Upper lobe of left lung (tissue), 4 donors: ENCODE measurements around the gene DSG2.

ENCODE experiments used
- CTCF ChIP-seq, 6 experiments: fragments of 450-650 bp in 4 of 6; fragments of 200-600 bp in 2 of 6; sonication (generic) in 2 of 6; IDR thresholded peaks; one replicate each; pipeline ENCODE4 v1.5.1; 2016 to 2019; ENCODE audit warnings: antibody characterized with exemption in 6 of 6
- EP300 ChIP-seq, 4 donors: sonication (generic); formaldehyde crosslinking; IDR thresholded peaks; one replicate each; pipeline ENCODE4 v1.5.1; 2017; ENCODE audit warnings: antibody characterized with exemption in 4 of 4, control low read depth in 2 of 4
- POLR2A ChIP-seq, 4 donors: fragments of 450-650 bp; IDR thresholded peaks; one replicate each; pipeline ENCODE4 v1.5.1; 2016 to 2017; ENCODE audit warnings: antibody characterized with exemption in 4 of 4, mild to moderate bottlenecking in 2 of 4
- POLR2AphosphoS5 ChIP-seq, 2 donors: sonication (generic); formaldehyde crosslinking; IDR thresholded peaks; one replicate each; pipeline ENCODE4 v1.5.1; 2017; ENCODE audit warnings: antibody characterized with exemption in 2 of 2

GRCh38 chr18:31562726-31563125 is 64.7 kb downstream of the DSG2 start:
- TF ChIP-seq POLR2AphosphoS5 (IDR thresholded peaks at IDR 0.05), result no peak
- TF ChIP-seq CTCF (IDR thresholded peaks at IDR 0.05), result no peak
- TF ChIP-seq POLR2A (IDR thresholded peaks at IDR 0.05), result no peak
- no peak for TF ChIP-seq EP300 (IDR thresholded peaks at IDR 0.05)
